GM12878 (cell line): ENCODE measurements around the gene DIP2C. TPM values are rescaled to one million over a fixed set of nuclear protein-coding genes. Genes with fewer than 3 reads are reported as not detected.

Source experiments
- ATAC-seq: fragments of 200-7000 bp; cut with Tn5 transposase; 3 replicates; pipeline ENCODE4 v1.9.1; 2020; ENCODE audit warnings: mild to moderate bottlenecking, moderate library complexity
- BruUV-seq: library from RNA; stranded (reverse); fragments of 400-500 nt; replicated peaks from 2 replicates; lab custom pipeline; 2021; lab: Mats Ljungman, UMichigan
- CTCF ChIA-PET: fragments of 300-600 bp; sonication (Branson Sonifier 250); formaldehyde crosslinking; extraction: SDS; loops from one replicate; lab custom pipeline; 2021; ENCODE audit warnings: inconsistent platforms; lab: Yijun Ruan, JAX
- POLR2A ChIA-PET: fragments of 350-600 bp; formaldehyde crosslinking; extraction: SDS; loops from one replicate; lab custom pipeline; 2021; ENCODE audit warnings: inconsistent platforms; lab: Charles Lee
- RAD21 ChIA-PET: fragments of 300-600 bp; sonication (Branson Sonifier 250); formaldehyde crosslinking; loops from one replicate; lab custom pipeline; 2023; ENCODE audit warnings: antibody characterized with exemption; ENCODE audit not compliant: unreplicated experiment; lab: Charles Lee
- SMC1A ChIA-PET: fragments of 300-600 bp; sonication (Branson Sonifier 250); formaldehyde crosslinking; loops from one replicate; lab custom pipeline; 2023; ENCODE audit not compliant: unreplicated experiment, uncharacterized antibody; lab: Charles Lee
- DNase-seq: peaks from one replicate; pipeline ENCODE4 v3.0.0-alpha.2; 2011; ENCODE audit warnings: low read depth, low spot score
- FAIRE-seq: peaks from 3 replicates; lab custom pipeline; 2011; peaks lifted over from hg19 to GRCh38; lab: Jason Lieb, UNC
- H2AFZ ChIP-seq: 2 replicates; pipeline ENCODE4 v1.6.0; 2011; ENCODE audit warnings: low read depth, low read length, control low read depth; ENCODE audit not compliant: control insufficient read depth
- H3K27ac ChIP-seq: 2 replicates; pipeline ENCODE4 v1.5.1; 2011; ENCODE audit warnings: control low read depth; ENCODE audit not compliant: control insufficient read depth, insufficient read depth
- H3K27me3 ChIP-seq, 2 experiments: replicated peaks in 1 of 2; 2 replicates each; pipeline versions ENCODE4 v1.6.0 to v1.6.1; 2011; ENCODE audit warnings: low read length in 1 of 2; ENCODE audit not compliant: control insufficient read depth in 2 of 2, insufficient read depth in 2 of 2
- H3K36me3 ChIP-seq, 2 experiments: 2 replicates each; pipeline ENCODE4 v1.5.1; 2011; ENCODE audit warnings: low read length in 1 of 2; ENCODE audit not compliant: control insufficient read depth in 2 of 2, insufficient read depth in 2 of 2
- H3K4me1 ChIP-seq: 2 replicates; pipeline ENCODE4 v1.6.1; 2011; ENCODE audit warnings: mild to moderate bottlenecking, low read length, moderate library complexity, mixed read lengths; ENCODE audit not compliant: control insufficient read depth, insufficient read depth
- H3K4me2 ChIP-seq: 2 replicates; pipeline ENCODE4 v1.6.0; 2011; ENCODE audit warnings: control low read depth; ENCODE audit not compliant: control insufficient read depth, insufficient read depth
- H3K4me3 ChIP-seq: fragments of 200-600 bp; sonication (generic); 2 replicates; pipeline ENCODE4 v1.5.1; 2016
- H3K79me2 ChIP-seq: 2 replicates; pipeline ENCODE4 v1.6.0; 2011; ENCODE audit warnings: low read length; ENCODE audit not compliant: control insufficient read depth, insufficient read depth
- H3K9ac ChIP-seq: 2 replicates; pipeline ENCODE4 v1.8.0; 2011; ENCODE audit warnings: low read length, control low read depth, mixed read lengths; ENCODE audit not compliant: control insufficient read depth, insufficient read depth
- H3K9me3 ChIP-seq: replicated peaks from 3 replicates; pipeline ENCODE4 v1.5.1; 2011; ENCODE audit warnings: mild to moderate bottlenecking, low read length; ENCODE audit not compliant: control insufficient read depth, insufficient read depth
- H4K20me1 ChIP-seq: 2 replicates; pipeline ENCODE4 v1.6.0; 2011; ENCODE audit not compliant: control insufficient read depth, insufficient read depth
- CREM ChIP-seq: IDR thresholded peaks from 2 replicates; pipeline ENCODE4 v1.6.1; 2014; ENCODE audit warnings: antibody characterized with exemption, low read depth
- FOXK2 ChIP-seq: fragments of 450-650 bp; IDR thresholded peaks from 2 replicates; pipeline ENCODE4 v1.6.1; 2017; ENCODE audit warnings: mild to moderate bottlenecking, moderate library complexity
- GATAD2B ChIP-seq: fragments of 450-650 bp; conservative IDR thresholded peaks from 2 replicates; pipeline ENCODE4 v1.6.1; 2017; ENCODE audit warnings: low read depth, mild to moderate bottlenecking, moderate library complexity
- HCFC1 ChIP-seq: fragments of 150-350 bp; IDR thresholded peaks from 2 replicates; pipeline ENCODE4 v1.6.1; 2014; ENCODE audit warnings: low read length
- IKZF1 ChIP-seq: fragments of 450-650 bp; conservative IDR thresholded peaks from 2 replicates; pipeline ENCODE4 v1.6.1; 2017; ENCODE audit warnings: antibody characterized with exemption, mild to moderate bottlenecking
- MTA3 ChIP-seq: IDR thresholded peaks from 2 replicates; pipeline ENCODE4 v1.6.1; 2012; ENCODE audit warnings: low read length, inconsistent platforms, borderline replicate concordance
- NR2C1 ChIP-seq: fragments of 450-650 bp; IDR thresholded peaks from 2 replicates; pipeline ENCODE4 v1.6.1; 2017; ENCODE audit warnings: antibody characterized with exemption, mild to moderate bottlenecking, moderate library complexity
- PAX5 ChIP-seq: IDR thresholded peaks from 2 replicates; pipeline ENCODE4 v1.6.1; 2011; ENCODE audit warnings: low read depth, low read length, borderline replicate concordance
- PML ChIP-seq: IDR thresholded peaks from 2 replicates; pipeline ENCODE4 v1.6.1; 2012; ENCODE audit warnings: low read length, inconsistent platforms
- RB1 ChIP-seq: fragments of 450-650 bp; formaldehyde crosslinking; IDR thresholded peaks from 2 replicates; pipeline ENCODE4 v1.6.1; 2017; ENCODE audit warnings: mild to moderate bottlenecking, borderline replicate concordance
- SIN3A ChIP-seq: IDR thresholded peaks from 2 replicates; pipeline ENCODE4 v1.6.1; 2012; ENCODE audit warnings: low read depth, low read length, improper control_type of control experiment
- SMAD1 ChIP-seq: fragments of 450-650 bp; IDR thresholded peaks from 2 replicates; pipeline ENCODE4 v1.6.1; 2018; ENCODE audit warnings: mild to moderate bottlenecking, low read depth; ENCODE audit not compliant: partially characterized antibody
- TCF3 ChIP-seq: IDR thresholded peaks from 2 replicates; pipeline ENCODE4 v1.6.1; 2012; ENCODE audit warnings: low read depth, mild to moderate bottlenecking, low read length, borderline replicate concordance; ENCODE audit not compliant: insufficient read depth
- YY1 ChIP-seq: IDR thresholded peaks from 2 replicates; pipeline ENCODE4 v1.6.1; 2011; ENCODE audit warnings: low read depth, mild to moderate bottlenecking, low read length
- ZNF24 ChIP-seq: fragments of 450-650 bp; IDR thresholded peaks from 2 replicates; pipeline ENCODE4 v1.6.1; 2017; ENCODE audit warnings: antibody characterized with exemption, mild to moderate bottlenecking
- ZNF687 ChIP-seq: fragments of 450-650 bp; IDR thresholded peaks from 2 replicates; pipeline ENCODE4 v1.6.1; 2017; ENCODE audit warnings: mild to moderate bottlenecking, moderate library complexity
- WGBS: methylation state at CpG from one replicate; pipeline ENCODE4 v1.1.6; 2016; ENCODE audit warnings: low lambda C conversion rate; ENCODE audit not compliant: insufficient replicate concordance, insufficient coverage; ENCODE audit errors: missing lambda C conversion rate; 5-methylcytosine and 5-hydroxymethylcytosine counted together
- in situ Hi-C: fragments of 300-500 bp; cut with MboI; formaldehyde crosslinking; loops from 9 replicates; pipeline ENCODE4 v1.14.3; 2018; ENCODE audit warnings: mixed read lengths
- intact Hi-C: fragments of 100-400 bp; cut with micrococcal nuclease; formaldehyde crosslinking; loops from one replicate; pipeline ENCODE4 v1.14.2; 2022; ENCODE audit not compliant: unreplicated experiment
- polyA plus RNA-seq, 11 experiments: library from polyadenylated mRNA; depleted of rRNA in 4 of 11; unstranded in 6 of 11; stranded (reverse) in 5 of 11; fragments of >200 nt; fragmentation: Nextera tagmentation in 4 of 11; fragmentation: Illumina TruSeq in 1 of 11; extraction: Ambion mirVana in 4 of 11; extraction: Trizol in 1 of 11; gene quantifications; 1 replicate in 1 of 11; 2 replicates in 10 of 11; pipeline versions ENCODE4 v1.2.1 to v1.2.3, GENCODE V29; 2011 to 2016; ENCODE audit warnings: inconsistent platforms in 2 of 11, missing spikeins in 2 of 11, low read depth in 1 of 11
- total RNA-seq, 4 experiments: library from RNA; depleted of rRNA in 3 of 4; stranded (reverse); fragments of >200 nt in 3 of 4; fragmentation: Illumina TruSeq in 1 of 4; extraction: Trizol in 1 of 4; gene quantifications; 2 replicates each; pipeline versions ENCODE4 v1.2.1 to v1.2.3, GENCODE V29; 2013 to 2021
- TF ChIP-seq, protein P1 (sequence below): IDR thresholded peaks from 2 replicates; pipeline ENCODE4 v1.6.1; 2011; ENCODE audit warnings: low read depth, low read length, improper control_type of control experiment, borderline replicate concordance
- TF ChIP-seq, protein P2 (sequence below): IDR thresholded peaks from 2 replicates; pipeline ENCODE4 v1.6.1; 2011; ENCODE audit warnings: low read depth, mild to moderate bottlenecking, low read length, moderate library complexity, borderline replicate concordance; ENCODE audit errors: extremely low read depth

The DIP2C gene
- total and polyA plus RNA-seq, 10 of the 15 experiments (the other 5 are each of a cell fraction or from before 2014, with no cell fraction given) = 0.01 to 0.10 (median 0.06) TPM

GRCh38 chr10:637221-637620, 52.2 kb downstream of the DIP2C start:
- H3K79me2 ChIP-seq = no peaks in the 10 kb centered on the region
- no peaks in the 10 kb centered on the region for H3K36me3 ChIP-seq
- no peak overlapping the region for H3K4me2 ChIP-seq
- H3K27ac ChIP-seq = no peak overlapping the region
- no peak for ATAC-seq
- no TSS peak for BruUV-seq
- FAIRE-seq = no peak
- in situ Hi-C loops = no loop called here
- H4K20me1 ChIP-seq = no peaks in the 10 kb centered on the region
- WGBS = 51% methylated on average over 8 of the region's 8 CpGs
- no peak overlapping the region for H3K4me3 ChIP-seq
- no peak overlapping the region for H2AFZ ChIP-seq
- no peaks in the 10 kb centered on the region for H3K4me1 ChIP-seq
- no peak for DNase-seq
- no peaks in the 10 kb centered on the region; a peak in 2 of 4 replicates for H3K27me3 ChIP-seq
- H3K9me3 ChIP-seq = no peaks in the 10 kb centered on the region
- intact Hi-C loops = no loop called here
- CTCF ChIA-PET = no interaction called here
- POLR2A ChIA-PET = interaction anchor here (0.6 kb wide), 1 partner anchor 493 kb away, joined by 6 read pairs; no protein-coding TSS in a partner anchor
- SMC1A ChIA-PET = no interaction called here
- no peak overlapping the region for H3K9ac ChIP-seq
- RAD21 ChIA-PET = no interaction called here
- TF ChIP-seq SMAD1 (no peak), SIN3A (no peak), YY1 (no peak), HCFC1 (no peak), ZNF687 (no peak), FOXK2 (no peak), PAX5 (no peak), NR2C1 (no peak), TCF3 (no peak), ZNF24 (no peak), RB1 (no peak), GATAD2B (no peak), MTA3 (no peak), PML (no peak), IKZF1 (no peak), CREM (no peak)
- TF ChIP-seq, protein P1, sequence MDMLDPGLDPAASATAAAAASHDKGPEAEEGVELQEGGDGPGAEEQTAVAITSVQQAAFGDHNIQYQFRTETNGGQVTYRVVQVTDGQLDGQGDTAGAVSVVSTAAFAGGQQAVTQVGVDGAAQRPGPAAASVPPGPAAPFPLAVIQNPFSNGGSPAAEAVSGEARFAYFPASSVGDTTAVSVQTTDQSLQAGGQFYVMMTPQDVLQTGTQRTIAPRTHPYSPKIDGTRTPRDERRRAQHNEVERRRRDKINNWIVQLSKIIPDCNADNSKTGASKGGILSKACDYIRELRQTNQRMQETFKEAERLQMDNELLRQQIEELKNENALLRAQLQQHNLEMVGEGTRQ = no peak
- TF ChIP-seq, protein P2, sequence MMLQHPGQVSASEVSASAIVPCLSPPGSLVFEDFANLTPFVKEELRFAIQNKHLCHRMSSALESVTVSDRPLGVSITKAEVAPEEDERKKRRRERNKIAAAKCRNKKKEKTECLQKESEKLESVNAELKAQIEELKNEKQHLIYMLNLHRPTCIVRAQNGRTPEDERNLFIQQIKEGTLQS = no peak
